ENCODE results near the gene ENPEP.
"Not testable (repeated sequence)": the region's sequence is repeated elsewhere in the genome, so short reads cannot be mapped to it uniquely, and the experiment has no call there.

The ENPEP gene

DNA sequence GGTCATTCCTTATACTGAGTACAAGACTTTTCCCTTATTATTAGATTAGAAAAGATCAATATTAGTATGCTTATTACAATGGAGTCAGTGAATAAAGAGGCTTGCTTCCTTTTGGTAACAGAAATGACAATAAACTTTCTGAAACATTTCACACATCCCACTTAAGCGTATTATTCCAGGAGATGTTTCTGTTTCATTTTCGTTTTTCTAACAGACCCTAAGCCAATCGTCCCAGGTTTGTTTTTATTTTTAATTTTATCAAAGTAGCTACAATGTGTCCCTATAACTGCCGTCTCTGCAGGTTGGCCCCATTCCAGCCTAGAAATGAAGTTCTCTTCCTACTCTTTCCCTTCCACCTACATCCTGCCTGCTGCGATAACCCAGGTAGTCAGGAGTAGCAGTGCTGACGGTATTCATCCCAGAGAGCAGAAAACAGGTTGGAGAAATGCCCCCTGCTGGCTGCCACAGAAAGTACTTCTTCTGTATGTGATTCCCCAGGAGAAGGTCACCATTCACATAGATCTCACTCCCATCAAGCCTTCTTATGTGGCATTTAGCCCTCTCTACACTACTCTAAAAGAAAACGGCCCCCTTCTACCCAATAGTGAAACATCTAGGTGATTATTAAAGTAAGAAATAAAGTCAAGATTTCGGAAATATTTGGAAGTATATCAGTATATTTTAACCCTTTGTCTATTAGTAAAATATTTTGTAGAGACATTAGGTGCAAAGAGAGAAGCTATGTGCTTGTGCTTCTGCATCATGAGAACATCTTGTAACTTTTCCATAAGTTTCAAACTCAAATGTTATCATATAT lies 40.4 kb downstream of the ENPEP start:
- peak; percentile 51 for DNase-seq (ENCODE audit: low read depth)

DNA sequence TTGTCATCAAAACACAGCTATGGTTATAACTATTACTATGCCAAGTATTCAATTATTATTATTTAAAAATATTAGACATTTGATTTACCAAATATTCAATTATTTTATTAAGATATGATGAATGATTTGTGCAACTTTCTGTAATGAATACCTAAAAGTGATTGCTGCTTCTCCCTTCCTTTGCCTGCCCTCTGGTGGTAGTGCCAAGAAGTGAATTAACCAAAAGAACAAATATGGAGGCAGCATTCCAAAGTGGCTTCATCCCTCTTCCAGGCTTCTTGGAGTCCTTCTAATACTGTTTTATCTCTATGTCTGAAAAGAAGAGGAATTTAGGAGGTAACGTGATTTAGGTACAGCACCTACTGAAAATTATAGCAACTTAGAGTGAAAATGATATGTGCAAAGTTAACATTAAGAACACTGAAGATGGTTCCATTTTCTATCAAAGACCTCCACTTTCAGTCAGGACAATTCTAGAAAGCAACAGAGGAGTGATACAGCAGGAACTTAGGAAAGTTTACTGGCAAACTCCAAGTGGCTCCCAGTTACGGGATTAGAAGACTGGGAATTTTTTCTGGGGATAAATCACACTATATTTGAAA lies 43.0 kb downstream of the ENPEP start:
- peak; percentile 12 for DNase-seq (ENCODE audit: low read depth)

DNA sequence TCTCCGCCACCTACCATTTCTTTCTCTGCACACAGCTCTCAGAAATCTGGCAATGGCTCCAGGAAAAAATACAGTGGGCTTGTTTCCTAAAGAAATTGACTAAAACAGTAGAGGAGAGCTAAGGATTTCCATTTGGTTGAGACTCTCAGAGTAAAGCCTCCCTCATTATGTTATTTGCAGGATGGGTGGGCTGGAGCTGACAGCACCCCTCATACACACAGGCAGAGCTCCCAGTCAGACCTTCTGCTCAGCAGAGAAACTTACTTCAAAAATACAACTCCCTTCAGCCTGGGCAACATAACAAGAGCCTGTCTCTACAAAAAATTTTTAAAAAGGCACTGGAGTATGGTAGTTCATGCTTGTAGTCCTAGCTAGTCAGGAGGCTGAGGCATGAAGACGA lies 44.9 kb downstream of the ENPEP start:
- DNase-seq (ENCODE audit: low read depth): no peak

DNA sequence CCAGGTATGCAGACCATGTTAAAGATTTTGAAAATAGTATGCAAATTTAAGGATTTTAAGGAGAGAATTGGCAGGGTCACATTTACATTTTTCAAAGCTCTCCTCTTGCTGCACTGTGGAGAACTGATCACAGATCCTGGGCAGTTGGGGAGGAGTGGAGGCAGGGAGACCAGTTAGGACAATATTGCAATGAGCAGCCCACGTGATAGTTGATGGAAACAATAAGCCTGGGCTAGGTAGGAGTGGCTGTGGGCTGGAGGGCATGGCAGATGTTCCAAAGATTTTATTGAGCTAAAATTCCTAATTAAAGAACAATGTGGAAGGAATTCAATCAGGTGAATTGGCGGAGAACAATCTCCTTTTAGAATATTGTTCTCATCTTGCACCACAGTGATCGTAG lies 50.6 kb downstream of the ENPEP start:
- DNase-seq (ENCODE audit: low read depth): no peak

DNA sequence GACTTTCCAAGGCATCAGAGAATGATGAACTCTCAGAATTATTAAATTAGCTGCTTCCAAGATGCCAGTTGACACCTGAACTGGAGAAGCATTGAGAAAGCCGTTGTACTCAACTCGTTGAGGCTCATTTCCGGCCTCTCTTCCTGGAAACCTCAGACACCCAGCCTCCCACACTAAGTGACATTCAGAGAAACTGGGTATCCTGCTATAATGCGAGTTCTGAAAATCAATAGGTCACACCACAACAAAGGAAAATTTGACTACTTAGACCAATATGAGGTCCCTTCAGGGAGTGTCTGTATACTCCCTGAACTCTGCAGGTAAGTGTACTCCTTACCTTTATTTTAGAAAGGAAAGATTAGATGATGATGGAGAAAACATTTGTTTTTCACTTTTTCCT lies 51.2 kb downstream of the ENPEP start:
- no peak for DNase-seq (ENCODE audit: low read depth)

DNA sequence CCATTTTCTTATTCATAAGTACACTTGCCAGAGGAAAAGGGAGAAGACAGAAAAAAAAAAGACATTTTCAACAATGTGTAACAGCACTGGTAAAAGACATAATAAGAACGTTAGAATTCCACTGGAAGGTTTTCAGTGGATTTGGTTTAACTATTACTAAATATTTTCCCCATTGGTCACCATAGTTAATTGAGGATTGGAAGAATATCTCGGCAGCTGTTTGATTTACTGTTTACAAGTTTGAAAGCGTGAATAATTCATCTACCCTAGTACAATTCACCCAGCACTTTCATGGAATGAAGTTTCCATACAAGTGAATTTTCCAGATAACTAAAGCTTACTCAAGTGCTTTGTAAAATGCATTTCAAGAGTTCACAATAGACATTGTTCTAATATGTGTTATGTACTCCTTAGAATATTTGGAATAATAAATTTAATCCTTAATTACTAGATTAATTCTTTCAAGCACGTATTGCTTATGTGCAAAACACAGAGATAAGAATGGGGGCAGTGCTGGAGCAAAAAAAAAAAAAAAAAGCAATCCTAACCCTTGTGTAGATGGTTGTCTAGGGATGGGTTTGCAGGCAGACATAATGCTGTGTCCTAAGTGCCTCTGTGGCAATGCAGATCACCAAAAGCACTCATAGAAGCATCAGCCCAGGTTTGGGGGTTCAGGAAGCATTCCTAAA lies 57.1 kb downstream of the ENPEP start:
- DNase-seq (ENCODE audit: low read depth): no peak

DNA sequence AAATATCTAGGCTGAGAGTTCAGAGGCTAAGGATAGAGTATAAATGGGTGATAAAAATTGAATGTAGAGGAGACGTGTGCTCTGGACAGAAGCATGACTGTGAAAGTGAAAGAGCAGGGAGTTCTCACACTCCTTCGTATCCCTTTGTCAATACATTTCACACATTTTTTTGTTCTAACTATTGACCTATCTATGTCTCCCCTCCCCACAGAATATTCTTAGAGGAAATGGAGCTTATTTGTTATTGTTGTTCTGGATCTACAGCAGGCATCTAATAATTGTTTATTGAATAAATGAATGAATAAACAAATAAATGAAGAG lies 57.6 kb downstream of the ENPEP start:
- DNase-seq (ENCODE audit: low read depth): no peak

DNA sequence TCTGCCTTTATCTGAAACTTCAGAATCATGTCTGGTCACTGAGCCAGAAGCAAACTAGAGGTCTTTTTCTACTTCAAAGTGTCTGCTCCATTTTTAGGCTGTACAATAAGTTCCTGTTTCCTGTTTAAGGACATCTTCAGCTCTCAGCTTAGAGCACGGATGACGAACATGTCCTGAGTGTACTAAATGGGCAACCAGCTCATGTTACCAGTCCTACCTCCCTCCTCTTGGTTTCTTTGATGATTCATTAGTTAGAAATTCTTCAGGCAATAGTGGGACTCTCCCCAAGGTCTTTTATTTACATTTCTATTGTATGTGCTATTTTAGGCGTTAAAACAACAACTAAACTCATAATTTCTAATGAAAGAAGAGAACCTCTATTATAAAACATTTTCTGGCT lies 58.0 kb downstream of the ENPEP start:
- no peak for DNase-seq (ENCODE audit: low read depth)

DNA sequence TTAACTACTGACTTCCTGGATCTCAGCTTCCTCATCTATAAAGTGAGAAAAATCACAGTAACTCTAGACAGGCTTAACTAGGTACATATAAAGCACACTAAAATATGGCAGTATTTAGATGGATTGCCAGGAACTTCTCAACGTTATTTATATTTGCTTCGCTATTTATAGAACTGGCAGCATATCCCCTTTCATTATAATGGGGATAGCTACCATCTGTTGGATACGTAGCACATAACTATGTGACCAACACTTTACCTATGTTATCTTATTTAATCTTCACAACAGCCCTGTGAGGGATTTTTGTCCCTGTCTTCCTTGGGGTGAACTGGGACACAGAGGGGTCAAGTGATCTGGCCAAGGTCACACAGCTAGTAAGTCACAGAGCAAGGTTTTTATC lies 64.6 kb downstream of the ENPEP start:
- no peak for DNase-seq (ENCODE audit: low read depth)

DNA sequence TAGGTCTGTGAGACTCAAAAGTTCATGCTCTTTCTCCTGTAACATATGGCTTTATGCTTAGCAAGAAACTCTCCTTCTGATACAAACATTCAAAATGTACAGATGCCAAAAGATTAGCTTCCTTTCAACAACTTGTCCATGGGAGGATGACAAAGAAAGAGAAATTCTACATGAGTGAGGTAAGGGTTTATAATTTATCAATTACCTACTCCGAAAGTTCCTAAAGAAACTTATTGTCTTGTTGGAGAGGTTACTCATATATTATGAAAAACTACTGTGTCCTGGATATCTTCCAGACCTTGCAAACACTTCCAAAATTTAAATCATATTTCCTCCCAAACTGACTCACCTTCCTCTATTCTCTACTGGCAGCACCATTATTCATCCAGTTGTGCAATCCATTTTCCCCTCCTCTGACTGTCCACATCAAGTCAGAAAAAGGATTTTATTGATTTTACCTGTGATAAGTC lies 65.1 kb downstream of the ENPEP start:
- no peak for DNase-seq (ENCODE audit: low read depth)

DNA sequence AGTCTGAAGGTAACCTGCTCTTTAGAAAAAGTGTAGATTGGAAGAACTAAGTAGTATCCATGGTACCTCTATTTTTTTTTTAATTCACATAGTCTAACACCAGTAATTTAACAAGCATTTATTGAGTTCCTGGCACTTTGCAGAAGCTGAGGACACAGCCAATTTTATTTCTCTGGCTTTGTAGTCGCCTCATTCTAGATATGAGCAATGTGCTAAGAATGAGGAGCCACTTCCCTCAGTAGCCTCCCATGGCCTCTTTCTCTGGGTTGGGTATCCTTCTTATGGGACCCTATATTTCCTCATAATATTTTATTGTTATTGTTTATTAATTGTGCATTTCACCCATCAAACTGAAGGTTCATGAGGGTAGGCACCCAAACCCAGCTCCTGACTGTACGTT lies 67.6 kb downstream of the ENPEP start:
- no peak for DNase-seq (ENCODE audit: low read depth)

DNA sequence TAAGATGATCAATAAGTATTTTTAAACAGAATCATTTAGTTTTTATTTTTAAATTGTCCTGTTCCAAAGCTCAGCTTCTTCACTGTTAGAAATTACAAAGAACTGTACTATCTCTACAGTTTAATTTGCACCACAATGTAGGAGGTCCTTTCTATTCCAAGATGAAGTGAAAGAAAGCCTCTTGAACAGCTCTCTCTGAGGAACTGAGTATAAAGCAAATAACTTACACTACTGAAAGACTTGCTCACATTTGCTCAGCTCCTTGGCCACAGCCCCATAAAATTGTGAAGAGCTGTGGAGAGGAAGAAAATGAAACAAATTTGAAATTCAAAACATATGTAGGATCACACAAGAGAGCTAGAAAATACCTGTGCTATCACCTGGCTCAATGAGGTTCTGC lies 68.6 kb downstream of the ENPEP start:
- DNase-seq (ENCODE audit: low read depth): no peak

DNA sequence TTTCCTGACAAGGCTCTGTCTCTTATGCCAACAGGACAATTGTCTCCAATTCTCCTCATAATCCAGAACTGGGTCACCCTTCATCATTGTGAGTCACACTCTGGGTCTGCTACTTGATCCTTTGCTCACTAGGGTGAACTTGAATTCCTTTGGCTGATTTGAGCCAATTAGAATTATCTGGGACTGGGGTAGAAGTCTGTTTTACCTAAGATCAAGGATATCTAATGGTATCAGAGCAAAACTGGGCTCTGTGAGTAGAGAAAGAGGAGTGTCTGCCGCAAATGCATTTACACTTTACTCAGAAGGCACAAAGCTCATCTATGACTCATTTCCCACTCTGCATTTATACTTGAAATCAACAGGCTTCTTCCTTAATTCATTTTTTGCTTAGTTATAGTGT lies 74.3 kb downstream of the ENPEP start:
- DNase-seq (ENCODE audit: low read depth): no peak

DNA sequence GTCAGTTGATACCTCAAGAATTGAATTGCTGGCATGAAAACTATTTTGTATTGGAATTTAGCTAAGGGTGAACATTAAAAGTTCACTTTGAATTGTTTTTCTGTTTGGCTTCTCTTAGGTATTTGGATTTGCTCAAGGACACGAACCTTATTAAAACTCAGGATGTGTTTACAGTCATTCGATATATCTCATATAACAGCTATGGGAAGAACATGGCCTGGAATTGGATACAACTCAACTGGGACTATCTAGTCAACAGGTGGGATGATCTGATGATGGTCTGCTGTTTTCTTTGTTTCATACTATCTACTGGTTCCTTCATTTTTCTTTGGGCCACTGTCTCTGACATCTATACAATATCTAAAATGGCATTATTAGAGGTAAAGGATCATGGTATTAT lies 77.2 kb downstream of the ENPEP start:
- DNase-seq (ENCODE audit: low read depth): no peak

DNA sequence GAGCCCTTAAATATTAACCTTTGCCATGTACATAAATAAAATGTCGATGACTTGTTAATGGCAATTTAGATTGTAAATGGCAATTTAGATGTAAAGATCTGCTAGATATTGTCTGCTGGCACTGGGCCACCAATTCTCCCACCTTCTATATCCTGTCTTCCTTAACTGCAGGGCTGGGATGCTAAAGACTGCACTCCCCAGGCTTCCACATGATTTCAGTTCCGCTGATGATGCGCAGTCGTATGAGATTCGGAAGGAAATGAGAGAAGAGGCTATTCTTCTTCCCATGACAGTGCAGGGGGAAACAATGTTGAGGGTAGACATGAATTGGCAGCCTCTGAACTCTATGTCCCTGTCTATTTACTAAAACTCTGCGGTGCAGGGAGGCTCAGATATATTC lies 91.3 kb downstream of the ENPEP start:
- no peak for DNase-seq (ENCODE audit: low read depth)

DNA sequence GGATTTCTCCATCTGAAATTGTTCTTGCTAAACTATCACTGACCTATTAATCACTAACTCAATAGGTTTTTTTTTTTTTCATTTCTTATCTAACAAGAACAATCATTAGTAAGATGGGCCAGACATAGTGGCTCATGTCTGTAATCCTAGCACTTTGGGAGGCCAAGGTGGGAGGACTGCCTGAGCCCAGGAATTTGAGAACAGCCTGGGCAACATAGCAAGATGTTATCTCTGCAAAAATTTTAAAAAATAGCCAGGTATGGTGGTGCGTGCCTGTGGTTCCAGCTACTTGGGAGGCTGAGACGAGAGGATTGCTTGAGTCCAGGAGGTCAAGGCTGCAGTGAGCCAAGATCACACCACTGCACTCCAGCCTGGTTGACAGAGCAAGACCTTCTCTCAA lies 100.7 kb downstream of the ENPEP start:
- not testable (repeated sequence) for DNase-seq (ENCODE audit: low read depth)

DNA sequence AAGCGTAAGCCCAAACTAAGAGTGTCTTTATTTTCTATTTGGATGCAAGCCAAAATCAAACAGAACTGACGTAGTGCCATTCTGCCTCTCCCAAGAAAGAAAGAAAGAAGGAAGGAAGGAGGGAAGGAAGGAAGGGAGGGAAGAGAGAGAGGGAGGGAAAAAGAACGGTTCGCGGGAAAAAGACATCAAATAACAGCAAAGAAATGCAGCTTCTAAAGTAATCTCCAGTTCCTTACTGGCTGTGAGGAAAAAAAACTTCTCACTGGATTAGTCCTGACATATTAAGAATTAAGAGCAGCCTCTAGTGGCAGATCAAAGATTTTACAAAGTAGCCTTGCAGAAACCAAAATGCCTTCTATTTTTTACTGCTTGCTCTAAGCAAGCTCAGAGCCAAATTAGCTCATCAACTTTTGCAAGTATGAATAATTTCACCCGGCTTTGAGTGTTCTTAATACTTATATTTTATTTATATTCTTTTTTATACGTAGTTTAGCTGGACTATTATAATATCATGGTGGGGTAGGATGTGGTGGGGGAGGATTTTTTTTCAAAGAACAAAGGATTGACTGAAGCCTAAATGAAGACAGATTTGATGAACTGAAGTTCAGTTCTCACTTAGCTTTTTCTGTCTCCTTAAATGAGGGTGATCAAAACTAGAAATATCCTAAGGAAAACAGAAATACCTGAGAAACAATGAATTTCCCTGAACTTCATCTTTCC lies 110.3 kb downstream of the ENPEP start:
- no peak for DNase-seq (ENCODE audit: low read depth)

DNA sequence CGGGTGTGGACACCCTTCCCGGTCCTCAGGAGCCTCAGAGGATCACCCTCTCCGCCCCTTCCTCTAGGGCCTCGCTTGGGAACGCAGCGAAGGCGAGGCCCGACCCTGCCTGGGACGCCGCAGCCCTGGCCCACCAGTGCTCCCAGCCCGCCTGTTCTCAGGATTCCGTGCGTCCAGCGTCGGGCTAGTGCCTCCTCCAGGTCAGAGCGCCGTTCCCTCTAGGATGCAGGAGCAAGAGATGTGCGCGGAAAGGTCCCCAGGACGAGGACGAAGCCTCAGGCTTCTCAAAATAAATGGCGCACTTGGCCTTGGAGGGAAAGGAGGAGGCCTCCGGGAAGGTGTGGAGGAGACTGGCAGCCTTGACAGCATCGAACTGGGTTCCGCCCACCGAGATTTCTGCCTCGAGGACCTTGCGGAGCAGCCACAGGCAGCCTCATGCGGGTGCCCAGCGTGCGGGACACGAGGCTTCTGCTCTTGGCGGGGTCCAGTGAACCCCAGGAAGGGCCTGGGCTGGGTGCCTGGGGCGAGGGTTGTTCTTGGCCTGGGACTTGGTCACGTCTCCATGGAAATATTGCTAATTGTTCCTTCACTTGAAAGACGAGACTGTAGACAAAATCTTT lies 111.8 kb downstream of the ENPEP start:
- no peak for DNase-seq (ENCODE audit: low read depth)

DNA sequence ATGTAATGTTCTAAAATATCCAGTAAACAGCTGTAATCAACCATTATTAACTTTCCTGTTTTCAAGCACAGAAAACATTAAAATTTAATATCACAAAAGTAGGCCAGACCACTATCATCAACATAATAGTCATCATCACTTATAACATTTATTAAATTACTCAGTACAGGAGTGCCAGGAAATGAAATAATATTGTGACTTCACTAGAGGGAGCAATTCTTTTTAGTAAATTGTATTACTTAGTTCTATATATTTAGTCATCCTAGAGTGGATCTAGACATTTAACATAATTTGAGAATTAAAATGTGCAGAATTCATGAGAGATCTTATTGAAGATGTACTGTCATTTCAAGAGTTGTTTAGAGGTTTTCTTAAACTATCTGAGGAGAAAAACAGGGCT lies 113.3 kb downstream of the ENPEP start:
- no peak for DNase-seq (ENCODE audit: low read depth)

DNA sequence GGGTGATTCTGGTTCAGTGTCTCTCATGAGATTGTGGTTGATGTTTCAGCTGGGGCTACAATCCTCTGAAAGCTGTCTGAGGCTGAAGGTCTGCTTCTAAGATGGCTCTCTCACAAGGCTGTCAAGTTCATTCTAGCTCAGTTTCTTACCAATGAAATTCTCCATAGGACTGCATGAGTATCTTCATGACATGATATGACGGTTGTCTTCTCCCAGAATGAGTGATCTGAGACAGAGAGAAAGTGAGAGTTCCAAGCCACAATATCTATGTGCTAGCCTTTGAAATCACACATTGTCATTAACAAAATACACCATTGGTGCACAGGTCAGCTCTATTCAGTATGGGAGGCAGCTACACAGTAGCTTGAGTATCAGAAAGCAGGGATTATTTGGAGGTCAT lies 119.6 kb downstream of the ENPEP start:
- DNase-seq (ENCODE audit: low read depth): no peak

DNA sequence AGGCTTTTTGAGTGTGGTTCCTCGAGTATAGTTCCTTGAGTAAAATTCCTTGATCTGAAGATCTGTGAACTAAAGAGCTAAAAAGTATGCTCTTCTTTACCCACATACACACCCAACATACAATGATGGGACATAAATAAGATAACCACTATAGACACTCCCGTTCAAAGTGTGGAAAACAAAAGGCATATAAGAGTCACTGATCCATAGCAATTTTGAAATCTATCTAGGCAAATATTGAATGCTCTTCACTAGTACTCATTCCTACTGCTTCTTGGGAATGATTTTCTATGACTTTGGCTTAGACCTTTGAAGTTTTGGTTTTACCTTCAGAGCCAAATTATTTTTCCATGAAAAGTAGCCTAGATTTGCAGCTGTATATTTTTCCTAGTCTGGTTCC lies 120.5 kb downstream of the ENPEP start:
- DNase-seq (ENCODE audit: low read depth): no peak

DNA sequence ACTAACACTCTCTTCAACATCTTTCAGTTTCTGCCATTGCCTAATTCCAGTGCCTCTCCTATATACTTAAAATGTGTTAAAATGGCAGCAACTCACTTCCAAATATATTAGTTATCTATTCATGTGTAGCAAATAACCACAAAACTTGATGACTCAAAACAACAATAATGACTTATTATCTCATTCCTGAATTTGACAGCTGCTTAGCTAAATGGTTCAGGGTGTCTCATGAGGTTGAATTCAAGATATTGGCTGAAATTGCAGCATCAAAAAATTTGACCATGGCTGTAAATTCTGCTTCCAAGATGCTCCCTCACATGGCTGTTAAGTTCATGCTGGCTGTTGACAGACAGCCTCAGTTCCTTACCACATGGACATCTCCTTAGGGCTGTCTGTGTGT lies 121.6 kb downstream of the ENPEP start:
- DNase-seq (ENCODE audit: low read depth): no peak

Data from activated T-cell treated with anti-CD3 and anti-CD28 coated beads for 1 hour (primary cell).